HG03457 (cell line): ENCODE results near the gene GTF3C6.
"Not testable (repeated sequence)": the region's sequence is repeated elsewhere in the genome, so short reads cannot be mapped to it uniquely, and the experiment has no call there.

Source experiments
- ATAC-seq: cut with Tn5 transposase; IDR thresholded peaks from one replicate; pipeline ENCODE4 v1.9.1; 2021; ENCODE audit warnings: moderate number of reproducible peaks; ENCODE audit not compliant: unreplicated experiment

The GTF3C6 gene, protein sequence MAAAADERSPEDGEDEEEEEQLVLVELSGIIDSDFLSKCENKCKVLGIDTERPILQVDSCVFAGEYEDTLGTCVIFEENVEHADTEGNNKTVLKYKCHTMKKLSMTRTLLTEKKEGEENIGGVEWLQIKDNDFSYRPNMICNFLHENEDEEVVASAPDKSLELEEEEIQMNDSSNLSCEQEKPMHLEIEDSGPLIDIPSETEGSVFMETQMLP

DNA sequence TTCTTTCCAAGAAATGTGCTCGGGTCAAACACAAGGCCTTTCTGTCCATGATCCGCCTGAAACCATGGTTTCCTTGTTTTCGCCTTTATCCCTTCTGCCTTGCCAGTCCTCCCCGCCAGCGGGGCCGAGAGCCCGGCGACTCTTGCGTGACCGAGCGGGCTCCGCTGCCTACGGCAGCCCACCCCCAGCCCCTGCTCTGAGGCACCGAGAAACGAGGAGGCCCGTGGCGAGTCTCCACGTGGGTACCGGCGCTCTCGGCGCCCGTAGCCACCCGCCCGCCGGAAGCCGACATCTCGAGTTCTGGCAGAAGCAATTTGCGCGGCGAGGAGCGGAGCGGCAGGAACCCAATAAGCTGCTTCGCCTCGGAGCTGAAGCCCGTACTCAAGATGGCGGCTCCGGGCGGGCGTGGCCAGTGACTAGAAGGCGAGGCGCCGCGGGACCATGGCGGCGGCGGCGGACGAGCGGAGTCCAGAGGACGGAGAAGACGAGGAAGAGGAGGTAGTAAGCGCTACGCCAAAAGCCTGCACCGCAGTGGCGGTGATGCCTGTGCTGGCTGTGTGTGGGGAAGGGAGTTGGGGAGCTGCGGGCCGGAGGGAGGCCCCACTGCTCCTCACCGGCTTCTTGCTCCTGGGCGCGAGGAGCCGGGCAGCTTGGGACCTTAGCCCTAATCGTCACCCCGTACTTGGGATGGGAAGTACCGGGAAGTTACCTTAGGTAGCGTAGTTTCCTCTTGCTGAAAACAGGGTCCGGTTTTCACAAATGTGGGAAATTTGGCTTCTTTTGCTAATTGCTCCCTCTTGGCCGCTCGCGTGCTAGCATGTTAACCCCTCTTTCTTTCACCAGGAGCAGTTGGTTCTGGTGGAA is at the start of gene GTF3C6:
Gene GTF3C6 (plus strand): TSS at position 378 of the 864 bp plus-strand sequence. CDS start 64 bp downstream, at position 442.
- peak; percentile 94 for ATAC-seq

DNA sequence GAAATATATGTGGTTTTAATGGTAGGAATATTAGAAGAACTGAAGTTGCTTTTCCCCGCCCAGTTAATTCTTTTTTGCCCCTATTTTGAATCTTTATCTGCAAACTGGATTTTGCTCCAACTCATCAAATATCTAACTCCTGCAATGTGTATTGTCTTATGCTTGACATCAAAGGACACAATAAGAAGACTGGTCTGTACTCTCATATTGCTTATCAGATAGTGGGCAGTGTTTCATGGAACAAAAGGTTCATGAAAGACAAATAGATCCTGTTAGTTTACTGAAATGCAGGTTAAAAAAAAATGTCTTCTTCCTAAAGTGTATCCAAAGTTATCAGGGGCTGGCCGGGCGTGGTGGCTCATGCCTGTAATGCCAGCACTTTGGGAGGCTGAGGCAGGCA is 27.7 kb upstream of the GTF3C6 start:
- ATAC-seq, result no peak

DNA sequence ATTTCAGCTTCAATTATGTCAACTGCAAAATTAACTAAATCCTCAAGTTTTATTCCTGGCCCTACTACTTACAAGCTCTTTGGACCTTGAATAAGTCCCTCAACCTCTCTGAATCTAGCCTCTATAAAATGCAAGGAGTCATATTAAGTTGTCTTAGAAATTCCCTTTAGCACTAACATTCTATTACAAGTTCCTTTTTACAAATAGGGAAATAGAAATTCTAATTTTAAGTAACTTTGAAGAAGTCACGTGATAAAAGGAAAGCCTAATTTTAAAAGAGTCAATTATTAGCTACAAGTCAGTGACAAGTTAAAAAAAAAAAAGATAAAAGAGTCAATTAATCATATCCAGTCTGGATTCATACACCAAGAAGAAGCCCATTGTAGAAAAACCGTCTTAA is 24.6 kb upstream of the GTF3C6 start:
- ATAC-seq, result no peak

DNA sequence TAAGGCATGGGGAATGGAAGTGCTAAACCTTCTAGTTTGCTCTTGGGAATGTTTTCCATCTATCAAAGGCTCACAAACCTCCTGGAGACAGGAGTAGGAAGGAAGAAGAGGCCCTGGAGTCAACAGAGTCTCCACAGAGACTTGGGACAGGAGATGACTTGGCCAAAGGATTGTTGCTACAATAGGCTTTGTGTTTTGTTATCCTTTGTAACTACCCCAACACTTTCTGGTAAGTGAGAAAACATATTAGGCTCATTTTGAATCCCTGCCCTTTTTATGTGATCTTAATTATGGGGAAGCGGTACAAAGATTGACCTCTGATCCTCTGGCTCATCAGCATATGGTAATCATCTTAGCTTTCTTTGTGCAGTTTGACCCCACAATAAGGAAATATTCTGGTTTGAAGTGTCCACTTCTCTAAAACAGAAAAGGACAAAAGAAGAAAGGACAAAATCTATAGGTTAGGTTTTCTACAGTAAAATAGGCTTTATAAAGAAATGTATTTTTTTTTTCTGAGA is 24.1 kb upstream of the GTF3C6 start:
- no peak for ATAC-seq

DNA sequence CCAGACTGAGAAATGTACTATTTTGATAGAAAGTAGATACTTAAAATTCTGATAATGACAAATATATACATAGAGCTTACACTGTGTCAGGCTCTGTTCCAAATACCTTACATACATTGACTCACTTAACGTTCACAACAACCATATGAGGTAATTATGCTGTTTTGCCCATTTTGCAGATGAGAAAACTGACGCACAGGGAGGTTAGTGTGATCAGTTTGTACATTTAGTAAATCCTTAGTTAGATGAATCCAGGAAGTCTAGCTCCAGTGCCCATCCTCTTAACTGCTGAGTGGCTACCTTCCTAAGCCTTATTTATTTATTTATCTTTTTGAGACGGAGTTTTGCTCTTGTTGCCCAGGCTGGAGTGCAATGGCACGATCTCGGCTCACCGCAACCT is 23.3 kb upstream of the GTF3C6 start:
- no peak for ATAC-seq

DNA sequence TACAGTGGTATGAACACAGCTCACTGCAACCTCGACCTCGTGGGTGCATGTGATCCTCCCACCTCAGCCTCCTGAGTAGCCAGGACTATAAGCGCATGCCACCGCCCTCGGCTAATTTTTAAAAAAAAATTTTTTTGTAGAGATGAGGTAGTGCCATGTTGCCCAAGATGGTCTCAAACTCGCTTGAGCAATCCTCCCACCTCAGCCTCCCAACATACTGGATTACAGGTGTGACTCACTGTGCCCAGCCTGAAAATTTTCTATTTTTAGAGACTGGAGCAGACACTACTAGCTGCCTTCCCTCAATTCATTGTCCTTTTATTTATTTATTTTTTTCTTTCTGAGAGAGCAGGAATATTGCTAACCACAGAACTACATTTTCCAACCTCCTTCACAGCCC is 20.3 kb upstream of the GTF3C6 start:
- ATAC-seq, result no peak

DNA sequence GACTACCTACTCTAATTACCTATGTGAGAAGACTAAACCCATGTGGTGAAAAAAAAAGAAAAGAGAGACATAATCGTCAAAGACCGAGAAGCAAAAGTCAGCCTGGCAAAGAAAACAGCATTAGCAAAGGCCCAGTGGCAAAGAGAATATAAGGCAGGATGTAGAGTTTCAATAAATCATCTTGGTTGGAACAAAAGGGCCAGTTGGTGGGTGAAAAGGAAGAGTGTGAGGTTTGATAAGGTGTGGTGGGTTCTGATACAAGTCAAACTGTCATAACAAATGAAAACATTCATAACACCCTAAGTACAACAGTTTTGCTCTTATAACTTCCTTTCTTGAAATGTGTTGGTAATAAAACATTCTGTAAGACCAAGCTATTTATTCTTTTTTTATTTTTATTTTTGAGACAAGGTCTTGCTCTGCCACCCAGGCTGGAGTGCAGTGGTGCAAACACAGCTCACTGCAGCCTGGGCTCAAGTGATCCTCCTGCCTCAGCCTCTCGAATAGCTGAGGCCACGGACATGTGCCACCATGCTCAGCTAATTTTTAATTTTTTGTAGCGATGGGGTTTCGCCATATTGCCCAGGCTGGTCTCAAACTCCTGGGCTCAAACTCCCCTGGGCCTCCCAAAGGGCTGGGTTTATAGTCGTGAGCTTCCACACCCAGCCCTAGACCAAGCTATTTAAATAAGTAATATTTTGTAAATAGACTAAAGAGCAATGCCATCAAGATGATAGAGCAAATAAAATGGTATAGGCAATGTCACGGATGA is 18.9 kb upstream of the GTF3C6 start:
- no peak for ATAC-seq

DNA sequence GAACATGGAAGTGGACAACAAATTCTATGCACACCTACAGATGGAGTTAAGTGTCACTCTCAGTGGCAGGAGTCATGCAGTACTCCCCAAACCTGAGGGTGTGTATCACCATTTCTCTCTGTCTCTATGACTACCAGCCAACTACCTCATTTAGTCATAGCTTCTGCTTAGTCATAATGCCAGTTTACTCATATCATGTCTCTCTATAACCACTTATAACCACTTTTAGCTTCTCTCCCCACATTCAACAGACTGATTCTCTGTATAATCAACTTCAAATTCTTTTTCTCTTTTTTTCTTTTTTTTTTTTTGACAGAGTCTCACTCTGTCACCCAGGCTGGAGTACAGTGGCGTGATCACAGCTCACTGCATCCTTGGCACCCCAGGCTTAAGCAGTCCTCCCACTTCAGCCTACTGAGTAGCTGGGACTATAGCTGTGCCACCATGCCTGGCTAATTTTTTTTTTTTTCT is 13.8 kb upstream of the GTF3C6 start:
- peak; percentile 99 for ATAC-seq

DNA sequence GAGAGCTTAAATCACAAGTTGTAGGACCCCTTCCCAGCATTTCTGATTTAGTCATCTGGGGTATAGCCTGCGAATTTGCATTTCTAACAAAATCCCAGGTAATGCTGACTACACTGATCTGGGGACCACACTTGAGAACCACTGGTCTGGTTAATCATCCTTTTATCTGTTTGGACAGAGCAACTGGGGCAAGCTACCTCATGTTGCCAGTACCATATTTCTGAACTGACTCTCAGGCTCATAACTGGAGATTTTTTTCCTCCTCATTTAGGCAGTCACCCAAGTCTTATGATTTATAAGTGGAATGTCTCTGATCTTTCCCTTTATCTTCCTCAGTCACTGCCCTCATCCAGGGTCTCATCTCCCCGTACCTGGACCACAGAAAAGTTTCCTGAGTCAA is 12.0 kb upstream of the GTF3C6 start:
- no peak for ATAC-seq

DNA sequence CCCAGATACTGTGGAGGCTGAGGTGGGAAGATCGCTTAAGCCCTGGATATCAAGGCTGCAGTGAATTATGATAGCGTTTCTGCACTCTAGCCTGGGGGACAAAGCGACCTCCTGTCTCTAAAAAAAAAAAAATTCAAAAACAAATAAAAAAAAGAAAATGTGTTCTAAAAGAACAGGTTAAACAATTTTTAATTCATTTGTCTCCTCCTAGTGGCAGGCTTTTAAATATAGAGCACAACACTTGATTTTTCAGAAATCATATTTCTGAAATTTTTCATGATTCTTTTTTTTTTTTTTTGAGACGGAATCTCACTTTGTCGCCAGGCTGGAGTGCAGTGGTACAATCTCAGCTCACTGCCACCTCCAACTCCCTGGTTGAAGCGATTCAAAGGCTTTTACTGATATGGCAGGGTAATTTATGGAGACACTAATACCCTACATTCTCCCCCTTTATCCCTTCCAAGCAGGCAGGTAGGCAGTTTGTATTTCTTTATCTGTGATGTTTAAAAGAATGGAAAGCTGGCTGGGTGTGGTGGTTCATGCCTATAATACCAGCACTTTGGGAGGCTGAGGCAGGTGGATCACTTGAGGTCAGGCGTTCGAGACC is 8.7 kb upstream of the GTF3C6 start:
- ATAC-seq, result no peak

DNA sequence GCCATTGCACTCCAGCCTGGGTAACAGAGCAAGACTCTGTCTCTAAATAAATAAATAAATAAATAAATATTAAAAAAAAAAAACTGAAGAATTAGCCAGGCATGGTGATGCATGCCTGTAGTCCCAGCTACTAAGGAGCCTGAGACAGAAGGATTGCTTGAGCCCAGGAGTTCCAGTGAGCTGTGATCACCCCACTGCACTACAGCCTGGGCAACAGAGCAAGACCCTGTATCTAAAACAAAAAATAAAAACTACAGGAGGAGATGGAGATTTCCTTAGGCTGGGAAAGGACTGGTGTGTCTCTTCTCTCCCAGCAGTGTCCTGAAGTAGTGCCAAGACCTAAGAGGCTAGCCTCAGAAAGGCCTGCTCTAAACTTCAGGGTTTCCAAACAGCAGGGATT is 8.1 kb upstream of the GTF3C6 start:
- ATAC-seq, result no peak

DNA sequence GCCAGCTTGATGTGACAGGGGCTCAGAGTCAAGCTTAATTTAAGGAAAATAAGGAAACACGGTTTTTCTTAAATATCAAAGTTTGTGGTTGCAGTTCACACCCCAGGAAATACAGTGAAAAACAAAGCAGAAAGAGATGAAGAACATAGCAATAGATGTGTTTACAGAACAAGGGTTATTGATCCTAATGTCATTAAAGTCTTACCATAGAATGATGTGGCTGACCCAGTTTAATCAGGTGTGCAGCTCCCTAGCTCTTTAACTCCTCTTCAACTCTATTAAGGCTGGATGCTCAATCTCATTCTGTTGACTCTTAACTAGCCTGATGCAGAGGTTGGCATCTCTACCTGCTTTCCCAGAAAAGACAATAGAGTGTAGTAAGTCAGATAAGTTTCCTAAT is 7.5 kb upstream of the GTF3C6 start:
- ATAC-seq, result no peak

DNA sequence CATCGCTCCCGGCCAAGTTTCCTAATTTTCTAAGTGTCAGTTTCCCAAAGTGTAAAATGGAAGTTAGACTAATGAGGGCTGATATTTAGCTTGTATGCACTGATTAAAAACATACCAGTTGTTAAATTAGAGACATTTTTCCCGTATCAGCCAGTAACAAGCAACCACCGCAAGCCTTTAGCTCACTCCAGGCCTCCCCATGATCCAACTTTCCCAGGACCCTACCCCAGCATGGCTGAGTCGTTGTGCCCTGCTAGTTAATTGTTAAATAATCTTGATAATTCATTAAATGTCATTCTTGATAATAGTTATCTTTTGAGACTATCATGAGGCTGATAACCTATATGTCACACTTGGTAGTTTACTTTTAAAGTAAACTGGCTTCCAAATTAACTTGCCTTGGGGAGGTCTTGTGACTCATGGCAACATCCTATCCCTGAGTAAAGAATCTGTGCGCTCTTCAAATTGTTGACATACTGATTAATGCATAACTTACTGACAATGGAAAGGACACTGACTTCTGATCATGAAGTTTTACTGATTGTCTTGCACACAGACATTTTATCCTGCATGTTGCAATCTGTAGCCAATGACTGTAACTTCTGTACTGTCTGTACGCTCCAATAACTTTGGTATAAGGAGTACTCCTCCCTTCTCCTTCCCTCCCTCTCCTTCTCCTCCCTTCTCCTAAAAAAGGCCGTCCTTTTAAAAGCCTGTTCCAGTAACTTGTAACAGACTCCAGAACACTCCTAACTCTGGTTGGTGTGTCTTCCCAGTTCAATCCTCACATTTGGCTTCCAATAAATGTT is 6.3 kb upstream of the GTF3C6 start:
- ATAC-seq, result no peak

DNA sequence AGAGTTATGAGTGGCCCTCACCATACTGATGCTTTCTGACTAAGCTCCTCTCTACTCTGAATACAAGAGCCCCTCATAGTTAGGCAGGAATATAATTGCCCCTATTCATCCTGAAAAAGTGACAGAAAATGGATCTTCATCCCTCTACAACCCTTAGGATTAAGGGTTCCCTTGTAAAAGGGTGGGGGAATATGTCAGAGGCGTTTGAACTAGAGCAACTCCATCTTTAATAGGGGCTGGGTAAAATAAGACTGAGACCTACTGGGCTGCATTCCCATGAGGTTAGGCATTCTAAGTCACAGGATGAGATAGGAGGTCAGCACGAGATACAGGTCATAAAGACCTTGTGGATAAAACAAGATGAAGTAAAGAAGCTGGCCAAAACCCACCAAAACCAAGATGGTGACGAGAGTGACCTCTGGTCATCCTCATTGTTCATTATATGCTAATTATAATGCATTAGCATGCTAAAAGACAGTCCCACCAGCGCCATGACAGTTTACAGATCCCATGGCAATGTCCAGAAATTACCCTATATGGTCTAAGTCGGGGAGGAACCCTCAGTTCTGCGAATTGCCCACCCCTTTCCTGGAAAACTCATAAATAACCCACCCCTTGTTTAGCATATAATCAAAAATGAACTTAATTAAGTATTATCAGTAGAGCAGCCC is 4.7 kb upstream of the GTF3C6 start:
- no peak for ATAC-seq

DNA sequence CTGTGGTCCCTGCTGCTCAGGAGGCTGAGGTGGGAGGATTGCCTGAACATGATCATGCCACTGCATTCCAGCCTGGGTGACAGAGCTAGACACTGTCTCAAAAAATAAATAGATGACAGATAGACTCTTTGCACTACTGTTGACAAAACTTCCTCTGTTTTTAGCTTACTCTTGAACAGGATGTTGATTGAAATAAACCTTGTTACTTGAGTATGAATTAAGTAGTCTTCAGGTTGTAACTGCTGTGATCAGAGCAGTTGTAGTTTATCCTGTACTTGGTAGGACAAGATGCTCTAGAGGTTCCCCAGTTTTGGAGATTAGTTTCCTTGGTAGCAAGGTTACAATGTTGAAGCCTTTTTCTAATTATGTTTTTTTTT is 1.5 kb downstream of the GTF3C6 start:
- ATAC-seq, result no peak

DNA sequence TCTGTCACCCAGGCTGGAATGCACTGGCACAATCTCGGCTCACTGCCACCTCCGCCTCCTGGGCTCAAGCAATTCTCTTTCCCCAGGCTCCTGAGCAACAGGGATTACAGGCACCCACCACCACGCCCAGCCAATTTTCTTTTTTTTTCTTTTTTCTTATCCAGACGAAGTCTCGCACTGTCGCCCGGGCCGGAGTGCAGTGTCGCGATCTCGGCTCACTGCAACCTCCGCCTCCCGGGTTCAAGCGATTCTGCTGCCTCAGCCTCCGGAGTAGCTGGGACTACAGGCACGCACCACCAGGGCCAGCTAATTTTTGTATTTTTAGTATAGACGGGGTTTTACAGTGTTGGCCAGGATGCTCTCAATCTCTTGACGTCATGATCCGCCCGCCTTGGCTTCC is 4.1 kb downstream of the GTF3C6 start:
- ATAC-seq, result not testable (repeated sequence)

DNA sequence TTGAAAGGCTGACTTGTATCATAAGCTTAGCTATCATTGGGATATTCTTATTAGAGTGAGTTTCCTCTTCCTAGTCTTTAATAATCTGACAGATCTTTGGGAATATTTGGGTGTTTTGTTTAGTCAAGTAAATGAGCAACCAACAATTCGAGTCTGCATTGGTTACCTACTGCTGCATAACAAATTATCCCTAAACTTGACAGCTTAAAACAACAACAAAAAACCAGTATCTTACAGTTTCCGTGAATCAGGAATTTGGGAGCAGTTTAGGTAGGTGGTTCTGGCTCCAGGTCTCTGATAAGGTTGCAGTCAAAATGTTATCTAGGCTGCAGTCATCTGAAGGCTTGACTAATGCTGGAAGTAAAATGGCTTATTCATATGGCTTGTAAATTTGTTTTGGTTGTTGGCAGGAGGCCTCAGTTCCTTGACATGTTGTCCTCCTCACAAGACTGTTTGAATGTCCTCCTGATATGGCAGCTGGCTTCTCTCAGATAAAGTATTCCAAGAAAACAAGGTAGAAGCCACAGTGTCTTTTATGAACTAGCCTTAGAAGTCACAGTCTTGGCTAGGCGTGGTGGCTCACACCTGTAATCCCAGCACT is 7.2 kb downstream of the GTF3C6 start:
- no peak for ATAC-seq

DNA sequence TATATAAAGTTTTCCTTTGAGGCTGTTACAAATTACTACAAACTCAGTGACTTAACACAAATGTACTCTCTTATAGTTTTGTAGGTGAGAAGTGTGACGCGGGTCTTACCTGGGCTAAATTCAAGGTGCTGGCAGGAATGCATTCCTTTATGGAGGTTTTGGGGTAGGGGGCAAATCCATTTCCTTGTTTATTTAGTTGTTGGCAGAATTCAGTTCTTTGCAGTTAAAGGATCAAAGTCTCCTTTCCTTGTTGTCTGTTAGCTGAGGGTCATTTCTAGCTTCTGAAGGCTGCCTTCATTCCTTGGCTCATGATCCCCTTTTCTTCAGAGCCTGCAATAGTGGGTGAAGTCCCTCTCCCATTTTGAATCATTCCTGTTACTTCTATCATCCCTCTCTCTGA is 10.2 kb downstream of the GTF3C6 start:
- not testable (repeated sequence) for ATAC-seq

DNA sequence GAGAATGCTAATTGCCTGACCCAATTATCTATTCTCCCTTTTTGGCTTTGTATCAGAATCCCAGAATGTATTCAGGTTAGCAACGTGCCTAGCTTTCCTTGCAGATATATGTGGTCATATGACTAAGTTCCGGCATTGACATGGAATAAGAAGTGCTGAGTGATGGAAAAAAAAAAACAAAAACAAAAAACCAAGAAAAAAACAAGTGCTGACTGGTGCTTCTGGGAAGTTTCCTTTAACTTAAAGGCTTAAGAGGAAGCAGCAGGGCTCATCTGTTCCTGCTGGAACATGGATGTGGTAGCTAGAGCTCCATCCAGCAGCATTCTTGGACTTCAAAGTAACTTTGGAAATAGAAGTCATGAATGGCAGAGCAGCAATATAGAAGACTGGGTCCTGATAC is 13.0 kb downstream of the GTF3C6 start:
- ATAC-seq, result no peak
